Germinal center (tissue), 1 donor: ENCODE data around the gene SNX5.

Experiments
- DNase-seq: peaks from one replicate; pipeline ENCODE4 v3.0.0; 2012; ENCODE audit warnings: mixed read lengths, low spot score

SNX5 gene

DNA sequence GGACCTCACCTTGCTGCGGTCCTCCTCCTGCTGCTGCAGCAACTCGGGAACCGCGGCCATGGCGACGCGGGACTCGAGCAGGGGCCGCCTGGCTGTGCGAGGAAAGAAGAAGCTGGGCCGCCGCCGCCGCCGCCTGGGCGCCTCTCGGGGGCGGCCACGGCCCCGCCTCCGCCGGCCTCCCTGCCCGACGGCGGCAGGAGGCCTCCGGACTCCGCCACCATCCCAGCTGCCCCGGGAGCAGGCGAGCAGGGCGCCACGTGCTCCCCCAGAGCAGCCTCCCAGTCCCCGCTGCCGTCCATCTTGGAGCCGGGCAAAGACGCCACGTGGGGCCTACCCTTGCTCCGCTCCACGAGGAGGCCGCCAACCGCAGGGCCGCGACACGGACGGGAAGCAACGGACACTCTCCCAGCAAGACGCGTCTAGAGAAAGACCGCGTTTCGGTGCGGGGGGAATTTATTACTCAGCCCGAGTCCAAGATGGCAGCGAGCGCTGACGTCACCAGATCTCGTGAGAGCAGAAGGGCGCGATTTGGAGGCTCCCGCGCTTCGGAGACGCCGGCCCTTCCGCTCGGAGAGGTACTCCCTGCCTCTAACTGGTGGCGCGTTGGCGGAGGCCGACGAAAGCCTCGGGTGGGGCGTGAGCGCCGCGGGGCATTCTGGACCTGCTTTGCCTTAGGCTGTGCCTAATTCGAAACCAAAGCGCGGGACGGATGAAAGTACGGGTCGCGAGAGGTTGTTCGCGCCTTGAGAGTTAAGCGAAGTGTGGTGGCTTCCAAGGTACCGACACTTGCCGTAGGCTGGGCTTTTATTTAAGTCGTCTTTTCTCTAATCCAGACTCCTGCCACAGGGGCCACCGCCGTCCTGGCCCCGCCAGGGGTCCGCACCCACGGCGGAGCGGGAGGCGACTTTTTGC lies at the start of gene SNX5, which contains the start of gene MGME1:
Gene SNX5 (minus strand): TSS at position 429 of the 912 bp plus-strand sequence. CDS start 369 bp downstream, at position 60.
Gene MGME1 (plus strand): TSS at position 653 of the 912 bp plus-strand sequence. CDS start 842 bp downstream, outside the sequence.
- DNase-seq: peak; percentile 96

GRCh38 chr20:18018100-18018499 lies 49.5 kb upstream of the SNX5 start:
- DNase-seq: no peak

- no peak for DNase-seq
Observed at GRCh38 chr20:18016772-18017171, 48.2 kb upstream of the SNX5 start.

- DNase-seq: no peak
Observed at GRCh38 chr20:18014411-18014810, 45.8 kb upstream of the SNX5 start.

GRCh38 chr20:18012901-18013300 lies 44.3 kb upstream of the SNX5 start:
- DNase-seq: no peak

- no peak for DNase-seq
Observed at GRCh38 chr20:18011951-18012645, 43.5 kb upstream of the SNX5 start.

DNA sequence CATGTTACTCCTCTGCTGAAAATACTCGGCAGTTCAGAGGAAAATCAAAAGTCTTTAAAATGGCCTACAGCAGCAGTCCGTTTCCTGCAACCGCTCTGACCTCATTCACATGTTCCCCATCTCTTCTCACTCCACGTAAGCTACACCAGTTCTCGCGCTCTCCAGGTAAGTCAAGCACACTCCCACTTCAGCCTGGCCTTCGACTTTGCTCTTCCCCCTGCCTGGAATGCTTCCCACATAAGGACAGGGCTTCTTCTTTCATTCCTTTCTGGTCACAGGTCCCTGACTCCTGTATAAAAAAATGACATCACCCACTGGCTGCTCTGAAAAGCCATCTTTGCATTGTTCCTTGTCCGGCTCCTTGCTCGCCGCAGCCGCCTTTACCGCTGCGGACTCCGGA lies 42.9 kb upstream of the SNX5 start:
- no peak for DNase-seq

DNA sequence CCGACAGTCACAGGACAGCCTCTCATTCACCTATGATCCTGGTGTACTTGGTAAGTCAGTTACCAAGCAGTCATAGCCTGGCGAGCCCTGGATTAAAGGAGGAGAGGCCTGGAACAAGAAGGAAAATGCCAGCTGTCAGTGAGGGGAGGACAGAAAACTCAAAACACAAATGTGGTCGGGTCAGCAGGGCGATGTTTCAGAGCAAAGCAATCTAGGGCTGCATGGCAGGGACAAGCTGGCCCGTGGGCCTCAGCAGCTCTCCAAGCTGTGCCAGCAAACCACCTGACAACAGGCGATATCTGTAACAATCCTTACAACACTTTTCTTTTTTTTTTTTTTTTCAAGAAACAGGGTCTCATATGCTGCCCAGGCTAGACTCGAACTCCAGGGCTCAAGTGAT lies 40.5 kb upstream of the SNX5 start:
- DNase-seq: no peak

DNA sequence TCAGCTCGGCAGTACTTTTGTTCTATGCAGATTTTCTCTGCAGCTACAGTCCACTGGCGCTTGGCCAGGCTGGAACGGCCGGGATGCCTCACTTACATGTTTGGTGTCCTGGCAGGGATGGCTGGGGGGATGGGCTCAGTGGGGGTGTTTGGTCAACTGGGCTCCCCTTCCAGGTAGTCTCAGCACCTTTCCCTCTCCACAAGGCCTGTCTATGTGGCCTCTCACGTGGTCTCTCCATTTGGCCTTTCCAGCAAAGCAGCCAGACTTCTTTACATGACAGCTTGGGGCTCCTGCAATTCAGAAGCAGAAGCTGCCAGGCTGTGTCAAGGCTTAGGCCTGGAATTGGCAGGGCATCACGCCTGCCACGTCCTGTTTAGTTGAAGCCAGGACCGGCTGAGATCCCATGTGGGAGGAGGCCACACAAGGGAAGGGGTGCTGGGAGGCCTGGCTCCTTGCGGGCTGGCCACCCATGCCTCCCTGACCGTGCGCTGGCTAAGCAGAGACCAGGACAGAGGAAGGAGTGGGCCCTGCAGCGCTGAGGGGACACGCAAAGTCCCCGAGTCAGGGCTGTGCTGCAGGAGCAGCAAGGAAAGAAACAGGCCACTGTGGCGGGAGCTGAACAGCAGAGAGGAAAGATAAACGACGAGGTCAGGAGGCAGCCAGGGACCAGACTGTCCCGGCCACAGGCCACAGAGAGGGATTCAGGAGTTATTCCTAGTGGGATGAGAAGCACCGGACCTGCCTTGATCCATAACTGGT lies 39.1 kb upstream of the SNX5 start:
- no peak for DNase-seq

- DNase-seq: no peak
Observed at GRCh38 chr20:18006684-18007083, 38.1 kb upstream of the SNX5 start.

DNA sequence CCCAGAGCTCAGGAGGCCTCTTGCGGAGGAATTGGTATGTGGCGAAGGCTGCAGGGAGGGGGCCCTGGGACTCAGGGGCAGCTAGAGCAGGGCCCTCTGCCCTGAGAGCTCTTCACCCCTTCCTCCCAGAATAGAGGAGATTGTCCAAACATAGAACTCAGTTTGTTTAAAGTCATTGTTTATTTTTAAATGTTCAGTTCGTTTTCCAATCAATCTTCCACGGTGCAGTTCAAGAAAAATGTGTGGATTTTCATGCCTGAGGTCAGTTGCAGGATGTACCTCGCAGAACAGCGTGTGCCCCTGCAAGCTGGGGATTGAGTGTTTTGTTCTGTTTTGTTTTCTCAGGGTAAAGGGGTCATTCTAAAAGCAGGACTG lies 37.4 kb upstream of the SNX5 start:
- no peak for DNase-seq

DNA sequence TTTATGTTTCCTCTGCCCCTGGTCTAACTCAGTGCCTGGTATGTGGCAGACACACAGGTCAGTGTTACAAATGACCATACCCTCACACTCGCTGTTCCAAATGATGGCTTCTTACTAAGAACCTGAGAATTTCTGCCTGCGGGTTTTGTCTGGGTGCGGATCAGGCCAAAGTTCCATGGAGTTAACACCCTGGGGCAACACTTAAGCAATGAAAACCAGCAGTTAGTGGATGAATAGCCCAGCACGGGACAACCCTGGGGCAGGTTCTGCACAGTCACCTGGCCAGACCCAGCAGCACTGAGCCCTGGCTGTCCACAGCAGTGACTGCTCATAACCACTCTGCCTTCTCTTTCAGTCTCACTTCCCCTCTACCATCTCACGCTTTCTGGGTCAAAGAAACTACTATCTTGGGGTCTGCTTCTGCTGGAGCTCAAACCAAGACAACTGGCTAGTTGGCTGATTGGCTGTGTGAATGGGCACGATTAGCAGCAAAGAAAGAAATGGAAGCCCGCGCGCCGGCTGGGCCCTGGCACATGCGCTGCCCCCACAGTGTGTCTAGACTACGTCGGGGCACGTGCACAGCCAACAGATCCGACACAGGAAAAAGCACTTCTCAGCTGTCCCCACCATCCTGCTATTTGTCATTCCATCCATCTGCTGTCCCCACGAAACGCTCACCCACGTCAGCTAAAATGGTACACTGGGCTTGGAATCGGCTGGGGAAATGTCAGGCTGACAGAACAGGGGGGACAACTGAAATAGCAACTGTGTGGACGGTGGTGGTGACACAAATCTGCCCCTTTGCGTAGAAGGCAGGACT lies 36.8 kb upstream of the SNX5 start:
- peak; percentile 62 for DNase-seq

- DNase-seq: no peak
Observed at GRCh38 chr20:18004384-18005031, 35.9 kb upstream of the SNX5 start.

DNA sequence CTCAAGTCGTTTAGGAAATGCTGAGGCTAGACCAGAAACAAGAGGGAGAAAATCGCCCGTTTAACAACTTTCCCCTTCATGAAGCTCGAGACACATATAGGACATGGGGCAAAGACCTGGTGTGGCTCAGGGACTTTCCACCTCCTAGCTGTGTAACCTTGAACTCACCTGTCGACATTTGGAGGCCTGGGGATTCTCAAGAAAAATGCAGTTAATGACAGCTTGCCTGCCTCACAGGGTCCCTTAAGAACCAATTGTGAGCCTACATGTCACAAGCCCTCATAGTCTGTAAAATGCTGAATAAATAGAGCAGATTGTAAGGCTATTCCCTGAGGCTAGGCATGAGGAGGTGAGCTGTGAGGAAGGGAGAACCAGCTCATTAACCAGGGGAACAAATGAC lies 35.3 kb upstream of the SNX5 start:
- no peak for DNase-seq

DNA sequence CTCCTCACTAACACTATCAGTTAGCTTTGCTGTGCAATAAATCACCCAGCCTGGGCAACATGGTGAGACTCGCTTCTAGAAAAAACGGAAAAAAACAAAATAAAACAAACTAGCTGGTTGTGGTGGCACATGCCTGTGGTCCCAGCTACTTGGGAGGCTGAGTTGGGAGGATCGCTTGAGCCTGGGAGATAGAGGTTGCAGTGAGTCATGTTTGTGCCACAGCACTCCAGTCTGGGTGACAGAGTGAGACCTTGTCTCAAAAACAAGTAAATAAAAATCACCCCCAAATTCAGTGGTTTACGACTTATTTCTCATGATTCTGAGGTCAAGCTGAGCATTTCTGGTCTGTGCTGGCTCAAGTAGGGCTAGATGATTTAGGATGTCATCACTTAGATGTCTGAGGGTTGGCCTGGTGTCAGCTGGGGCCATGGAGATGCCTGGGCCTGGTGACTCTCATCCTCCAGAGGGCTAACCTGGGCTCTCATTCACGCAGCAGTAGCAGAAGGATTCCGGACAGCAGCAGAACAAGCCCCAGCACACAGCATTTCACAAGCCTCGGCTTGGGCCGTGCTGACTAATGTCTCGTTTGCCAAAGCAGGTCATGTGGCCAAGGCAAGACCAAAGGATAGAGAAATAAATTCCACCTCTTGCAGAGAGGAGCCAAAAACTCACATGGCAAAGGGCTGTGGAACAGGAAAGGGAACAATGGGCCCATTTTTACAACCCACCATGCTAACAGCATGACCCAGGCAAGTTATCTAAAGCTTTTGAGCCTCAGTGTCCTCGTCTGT lies 32.7 kb upstream of the SNX5 start:
- DNase-seq: no peak

- DNase-seq: no peak
Observed at GRCh38 chr20:17999566-17999965, 31.0 kb upstream of the SNX5 start.

GRCh38 chr20:17998446-17998845 lies 29.9 kb upstream of the SNX5 start:
- DNase-seq: no peak

DNA sequence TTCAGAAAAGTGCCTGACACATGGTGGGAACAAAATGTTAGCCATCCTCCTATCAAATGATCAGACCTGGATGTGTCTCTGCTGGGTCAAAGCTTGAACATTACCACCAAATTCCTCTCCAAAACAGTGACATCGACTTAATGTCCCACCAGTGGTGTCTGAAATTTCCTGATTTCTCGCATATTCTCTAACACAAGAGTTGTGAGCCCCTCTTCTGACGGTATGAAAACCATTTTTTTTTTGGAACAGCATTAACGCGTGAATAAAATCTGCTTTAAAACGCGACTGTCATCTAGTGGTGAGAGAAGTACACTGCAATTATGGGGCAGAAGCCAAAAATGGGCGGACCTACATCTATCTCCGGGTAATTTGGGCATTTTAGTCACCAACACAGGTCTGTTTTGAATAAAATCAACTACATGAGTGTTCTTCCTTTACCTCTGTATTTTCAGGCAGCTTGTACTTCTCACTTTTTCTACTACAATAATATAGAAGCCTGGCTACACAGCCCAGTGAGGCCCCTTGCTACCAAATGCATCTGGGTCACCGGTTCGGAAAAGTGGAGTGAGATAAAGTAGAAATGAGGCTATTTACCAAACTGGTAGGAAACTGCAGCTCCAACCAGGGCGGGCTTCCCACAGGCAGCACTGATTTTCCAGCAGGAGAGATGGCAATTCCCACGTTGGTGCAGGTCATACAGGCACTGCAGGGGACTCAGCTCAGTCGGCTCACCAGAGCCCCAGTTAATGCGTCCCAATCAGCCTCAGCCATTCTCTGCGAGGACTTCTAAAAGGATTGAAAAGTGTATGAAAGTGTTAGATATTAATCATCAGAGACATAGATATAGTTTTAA lies 27.6 kb upstream of the SNX5 start:
- peak; percentile 67 for DNase-seq

- no peak for DNase-seq
Observed at GRCh38 chr20:17993546-17993945, 25.0 kb upstream of the SNX5 start.
